Measurements from ENCODE around the gene GNL1.

DNA sequence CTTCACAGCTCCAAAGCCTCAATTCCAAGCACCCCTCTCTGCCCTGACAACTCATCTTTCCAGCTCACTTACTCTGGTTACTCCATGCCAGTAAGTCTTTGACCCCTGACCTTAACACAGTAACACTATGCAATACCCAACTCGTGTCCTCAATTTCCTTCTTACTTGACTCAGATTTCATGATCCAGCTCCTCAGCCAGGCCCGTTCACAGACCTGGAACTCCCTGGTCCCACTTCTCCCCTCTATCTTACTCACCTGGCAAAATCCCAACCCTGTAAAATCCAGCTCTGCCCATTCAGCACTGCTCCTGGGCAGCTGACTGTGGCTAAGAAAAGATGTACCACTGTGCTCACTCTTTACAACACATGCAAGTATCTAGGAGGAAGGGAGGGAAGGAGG lies 7.9 kb downstream of the GNL1 start:
- TF ChIP-seq HDAC2 (IDR thresholded peaks at IDR 0.05; ENCODE audit: borderline replicate concordance in 1 of 2, low read depth in 2 of 2, low read length in 2 of 2) (no peak), RBBP5 (IDR thresholded peaks at IDR 0.05; ENCODE audit: borderline replicate concordance, low read depth, low read length) (no peak), POLR2A (IDR thresholded peaks at IDR 0.05; ENCODE audit: control extremely low read depth in 1 of 2, low read depth in 2 of 2, low read length in 2 of 2) (no peak), CTBP2 (IDR thresholded peaks at IDR 0.05; ENCODE audit: borderline replicate concordance, insufficient read depth, insufficient read length, low read length) (no peak), TAF1 (IDR thresholded peaks at IDR 0.05; ENCODE audit: low read depth, low read length) (no peak), CREB1 (IDR thresholded peaks at IDR 0.05) (no peak), POLR2AphosphoS5 (IDR thresholded peaks at IDR 0.05; ENCODE audit: low read depth, low read length) (no peak), TBP (IDR thresholded peaks at IDR 0.05; ENCODE audit: low read depth, low read length) (no peak), ATF3 (IDR thresholded peaks at IDR 0.05; ENCODE audit: insufficient read depth, low read depth, low read length) (no peak)
- TF ChIP-seq, protein P1, sequence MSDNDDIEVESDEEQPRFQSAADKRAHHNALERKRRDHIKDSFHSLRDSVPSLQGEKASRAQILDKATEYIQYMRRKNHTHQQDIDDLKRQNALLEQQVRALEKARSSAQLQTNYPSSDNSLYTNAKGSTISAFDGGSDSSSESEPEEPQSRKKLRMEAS (IDR thresholded peaks at IDR 0.05): no peak
- TF ChIP-seq, protein P2, sequence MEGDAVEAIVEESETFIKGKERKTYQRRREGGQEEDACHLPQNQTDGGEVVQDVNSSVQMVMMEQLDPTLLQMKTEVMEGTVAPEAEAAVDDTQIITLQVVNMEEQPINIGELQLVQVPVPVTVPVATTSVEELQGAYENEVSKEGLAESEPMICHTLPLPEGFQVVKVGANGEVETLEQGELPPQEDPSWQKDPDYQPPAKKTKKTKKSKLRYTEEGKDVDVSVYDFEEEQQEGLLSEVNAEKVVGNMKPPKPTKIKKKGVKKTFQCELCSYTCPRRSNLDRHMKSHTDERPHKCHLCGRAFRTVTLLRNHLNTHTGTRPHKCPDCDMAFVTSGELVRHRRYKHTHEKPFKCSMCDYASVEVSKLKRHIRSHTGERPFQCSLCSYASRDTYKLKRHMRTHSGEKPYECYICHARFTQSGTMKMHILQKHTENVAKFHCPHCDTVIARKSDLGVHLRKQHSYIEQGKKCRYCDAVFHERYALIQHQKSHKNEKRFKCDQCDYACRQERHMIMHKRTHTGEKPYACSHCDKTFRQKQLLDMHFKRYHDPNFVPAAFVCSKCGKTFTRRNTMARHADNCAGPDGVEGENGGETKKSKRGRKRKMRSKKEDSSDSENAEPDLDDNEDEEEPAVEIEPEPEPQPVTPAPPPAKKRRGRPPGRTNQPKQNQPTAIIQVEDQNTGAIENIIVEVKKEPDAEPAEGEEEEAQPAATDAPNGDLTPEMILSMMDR (IDR thresholded peaks at IDR 0.05; ENCODE audit: control extremely low read depth in 1 of 3, insufficient read depth in 1 of 3, low read depth in 1 of 3, low read length in 3 of 3): no peak

Measured in H1 (cell line).